OCI-LY1 (cell line): Measurements from ENCODE around the gene CCDC40.

Experiments used
- CTCF ChIP-seq: fragments of 200-600 bp; sonication (generic), shearing (Covaris generic); IDR thresholded peaks from 2 replicates; pipeline ENCODE4 v1.5.1; 2017; ENCODE audit warnings: mild to moderate bottlenecking, antibody characterized with exemption, low read length, moderate library complexity, mixed read lengths
- EZH2 ChIP-seq: fragments of 200-600 bp; sonication (generic), shearing (Covaris generic); IDR thresholded peaks from 2 replicates; pipeline ENCODE4 v1.8.0; 2017; ENCODE audit warnings: borderline replicate concordance, mixed run types, mild to moderate bottlenecking, antibody characterized with exemption, low read length, moderate library complexity, mixed read lengths

- TF ChIP-seq CTCF (no peak), EZH2 (no peak)
Observed at GRCh38 chr17:79995696-79996095, 40.7 kb upstream of the CCDC40 start.
